ENCODE measurements around the gene SNX10.

DNA sequence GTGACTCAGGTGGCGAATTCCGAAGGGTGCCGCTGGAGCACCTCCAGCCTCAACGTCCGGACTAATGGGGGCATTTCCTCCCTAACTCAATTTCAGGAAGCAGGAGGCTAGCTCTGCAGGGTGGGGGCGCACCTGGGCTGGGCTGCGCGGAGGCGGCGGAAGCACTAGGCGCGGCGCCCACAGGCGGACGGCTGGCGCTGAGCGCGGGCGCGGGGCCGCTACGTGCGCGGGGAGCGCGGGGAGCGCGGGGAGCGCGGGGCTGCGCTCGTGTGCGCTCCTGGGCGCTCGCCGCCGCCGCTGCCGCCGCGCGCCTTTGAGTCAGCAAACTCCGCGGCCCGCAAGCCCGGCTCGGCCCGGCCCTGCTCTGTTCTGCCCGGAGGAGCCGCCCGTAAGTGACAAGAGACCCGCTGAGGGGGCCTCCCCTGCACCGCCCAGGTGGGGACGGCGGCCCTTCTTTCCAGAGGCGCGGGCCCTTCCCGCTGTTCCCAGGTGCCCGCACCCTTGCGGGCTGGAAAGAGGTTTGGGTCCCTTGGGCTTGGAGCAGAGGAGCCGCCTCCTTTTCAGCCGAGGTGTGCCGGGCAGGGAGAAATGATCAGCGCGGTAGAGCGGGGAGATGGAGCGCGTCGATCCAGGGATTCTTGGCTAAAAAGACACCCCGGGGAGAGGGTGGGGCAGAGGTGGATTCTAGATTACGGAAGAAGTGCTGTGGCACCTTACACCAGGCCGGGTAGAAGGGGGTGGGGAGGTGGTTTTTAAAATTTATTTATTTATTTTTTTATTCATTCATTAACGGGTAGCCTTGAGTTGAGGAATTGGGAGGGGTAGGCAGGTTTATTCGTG is at the start of gene SNX10:
- TF ChIP-seq, protein P1, sequence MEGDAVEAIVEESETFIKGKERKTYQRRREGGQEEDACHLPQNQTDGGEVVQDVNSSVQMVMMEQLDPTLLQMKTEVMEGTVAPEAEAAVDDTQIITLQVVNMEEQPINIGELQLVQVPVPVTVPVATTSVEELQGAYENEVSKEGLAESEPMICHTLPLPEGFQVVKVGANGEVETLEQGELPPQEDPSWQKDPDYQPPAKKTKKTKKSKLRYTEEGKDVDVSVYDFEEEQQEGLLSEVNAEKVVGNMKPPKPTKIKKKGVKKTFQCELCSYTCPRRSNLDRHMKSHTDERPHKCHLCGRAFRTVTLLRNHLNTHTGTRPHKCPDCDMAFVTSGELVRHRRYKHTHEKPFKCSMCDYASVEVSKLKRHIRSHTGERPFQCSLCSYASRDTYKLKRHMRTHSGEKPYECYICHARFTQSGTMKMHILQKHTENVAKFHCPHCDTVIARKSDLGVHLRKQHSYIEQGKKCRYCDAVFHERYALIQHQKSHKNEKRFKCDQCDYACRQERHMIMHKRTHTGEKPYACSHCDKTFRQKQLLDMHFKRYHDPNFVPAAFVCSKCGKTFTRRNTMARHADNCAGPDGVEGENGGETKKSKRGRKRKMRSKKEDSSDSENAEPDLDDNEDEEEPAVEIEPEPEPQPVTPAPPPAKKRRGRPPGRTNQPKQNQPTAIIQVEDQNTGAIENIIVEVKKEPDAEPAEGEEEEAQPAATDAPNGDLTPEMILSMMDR (IDR thresholded peaks at IDR 0.05; ENCODE audit: low read length), result peak; percentile 85
- TF ChIP-seq EZH2 (IDR thresholded peaks at IDR 0.05; ENCODE audit: borderline replicate concordance, low read length), result no peak

All from OCI-LY1 (cell line).